ENCODE measurements around the gene NMT1. TPM values are rescaled to one million over a fixed set of nuclear protein-coding genes. Genes with fewer than 3 reads are reported as not detected.

Gene NMT1
- total and polyA plus RNA-seq, 2 of the 13 experiments (the other 11 are each of a cell fraction or from before 2014, with no cell fraction given), result 75.7 to 142 TPM

- TF ChIP-seq IRF9 (CRISPR knock-in tag; IDR thresholded peaks at IDR 0.05; ENCODE audit: borderline replicate concordance) (no peak), NR2C2 (CRISPR knock-in tag; IDR thresholded peaks at IDR 0.05; ENCODE audit: borderline replicate concordance) (no peak), ZNF350 (CRISPR knock-in tag; IDR thresholded peaks at IDR 0.05; ENCODE audit: borderline replicate concordance, low read depth) (peak; percentile 65; the same call in 1 of the 2 replicates), ZNF660 (CRISPR knock-in tag; IDR thresholded peaks at IDR 0.05; ENCODE audit: borderline replicate concordance, low read depth) (no peak), CHD4 (IDR thresholded peaks at IDR 0.05; ENCODE audit: borderline replicate concordance, low read length) (no peak), ZNF503 (CRISPR knock-in tag; IDR thresholded peaks at IDR 0.05) (no peak), SETDB1 (CRISPR knock-in tag; IDR thresholded peaks at IDR 0.05; ENCODE audit: borderline replicate concordance) (no peak), PHF21A (CRISPR knock-in tag; IDR thresholded peaks at IDR 0.05) (peak; percentile 54; the same call in 1 of the 2 replicates), ZNF777 (CRISPR knock-in tag; IDR thresholded peaks at IDR 0.05) (no peak), ZNF432 (CRISPR knock-in tag; IDR thresholded peaks at IDR 0.05; ENCODE audit: borderline replicate concordance) (no peak), HNF1B (CRISPR knock-in tag; IDR thresholded peaks at IDR 0.05) (0 out of 2 replicates have a peak, but pooled peaks have one; percentile 49), DNMT1 (CRISPR knock-in tag; IDR thresholded peaks at IDR 0.05) (no peak), NCOR1 (IDR thresholded peaks at IDR 0.05; ENCODE audit: borderline replicate concordance, low read length) (no peak), SSRP1 (CRISPR knock-in tag; IDR thresholded peaks at IDR 0.05) (no peak), FOXO4 (CRISPR knock-in tag; conservative IDR thresholded peaks at IDR 0.05) (no peak), ZNF101 (CRISPR knock-in tag; IDR thresholded peaks at IDR 0.05; ENCODE audit: borderline replicate concordance, low read depth) (no peak), SIN3A (IDR thresholded peaks at IDR 0.05; ENCODE audit: borderline replicate concordance, low read depth, low read length) (no peak), ZNF605 (CRISPR knock-in tag; IDR thresholded peaks at IDR 0.05) (peak; percentile 56; the same call in 1 of the 2 replicates), KLF13 (CRISPR knock-in tag; IDR thresholded peaks at IDR 0.05) (no peak), THRA (CRISPR knock-in tag; IDR thresholded peaks at IDR 0.05; ENCODE audit: borderline replicate concordance) (no peak), GLI4 (CRISPR knock-in tag; IDR thresholded peaks at IDR 0.05; ENCODE audit: borderline replicate concordance) (no peak)
Measured at GRCh38 chr17:45052052-45052772, 8.9 kb upstream of the NMT1 start (continued).

Measured in HepG2 (cell line).